ENCODE results near the gene NFE2.
A peak's percentile ranks its signal among the peaks of the same experiment; 100 is the strongest.
"Not testable (repeated sequence)": the region's sequence is repeated elsewhere in the genome, so short reads cannot be mapped to it uniquely, and the experiment has no call there.

NFE2 gene

GRCh38 chr12:54282949-54283593 lies 17.7 kb downstream of the NFE2 start:
- no peak for DNase-seq (ENCODE audit: low spot score)

DNA sequence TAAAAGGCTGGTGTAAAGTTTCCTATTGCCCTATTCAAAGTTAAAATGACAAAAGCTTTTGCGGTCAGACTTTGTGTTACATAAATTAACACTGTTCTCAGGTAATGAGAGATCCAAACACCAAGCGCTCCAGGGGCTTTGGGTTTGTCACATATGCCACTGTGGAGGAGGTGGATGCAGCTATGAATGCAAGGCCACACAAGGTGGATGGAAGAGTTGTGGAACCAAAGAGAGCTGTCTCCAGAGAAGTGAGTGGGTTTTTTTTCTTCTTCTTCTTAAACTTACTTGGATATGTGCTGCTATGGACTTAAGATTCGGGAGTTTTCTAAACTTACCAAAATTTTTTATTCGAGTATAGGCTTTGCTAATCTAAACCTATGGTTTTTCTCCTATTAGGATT lies 19.1 kb downstream of the NFE2 start:
- not testable (repeated sequence) for DNase-seq (ENCODE audit: low spot score)

- peak; percentile 58 for DNase-seq (ENCODE audit: low spot score)
Measured at GRCh38 chr12:54281261-54281638, 19.6 kb downstream of the NFE2 start.

GRCh38 chr12:54280468-54281260 lies 20.2 kb downstream of the NFE2 start, which contains the start of gene HNRNPA1:
Gene HNRNPA1, plus strand, starts transcription at chr12:54280726. Its CDS starts 82 bp downstream, at chr12:54280808.
- DNase-seq (ENCODE audit: low spot score): peak; percentile 99

DNA sequence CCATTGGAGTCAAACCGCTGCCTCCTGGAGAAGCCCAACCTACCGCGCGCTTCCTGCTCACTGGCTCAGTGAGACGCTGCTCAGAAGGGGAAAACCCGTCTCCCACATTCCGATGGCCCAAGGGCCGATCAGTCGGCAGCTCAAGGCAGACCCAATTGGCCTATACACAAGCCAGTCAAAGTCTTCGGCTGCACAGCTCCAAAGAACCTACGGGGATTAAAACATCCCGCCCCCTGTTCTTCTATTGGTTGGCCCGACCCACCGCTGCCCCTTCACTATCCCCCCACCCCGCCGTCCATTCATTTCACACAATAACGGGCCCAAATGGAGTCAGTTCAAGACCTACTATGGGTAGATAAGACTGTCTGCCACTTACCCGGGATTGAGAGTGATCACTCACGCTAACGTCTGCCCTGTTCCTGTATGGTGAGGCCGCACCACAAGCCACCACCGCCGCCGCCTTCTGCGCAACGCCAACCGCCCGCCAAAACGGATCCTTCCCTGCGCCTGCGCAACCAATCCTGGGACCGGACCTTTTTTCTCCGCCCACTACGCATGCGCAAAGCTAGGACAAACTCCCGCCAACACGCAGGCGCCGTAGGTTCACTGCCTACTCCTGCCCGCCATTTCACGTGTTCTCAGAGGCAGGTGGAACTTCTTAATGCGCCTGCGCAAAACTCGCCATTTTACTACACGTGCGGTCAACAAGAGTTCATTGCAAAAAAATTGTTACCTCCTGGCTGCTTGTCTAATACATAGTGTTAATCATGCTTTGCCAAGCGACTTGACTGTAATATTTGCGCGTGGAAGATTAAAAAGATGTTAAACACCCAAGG lies 21.0 kb downstream of the NFE2 start, which contains the start of gene CBX5:
Gene CBX5 (minus strand): TSS at position 491 of the 836 bp plus-strand sequence. CDS start 22,472 bp downstream, outside the sequence.
- DNase-seq (ENCODE audit: low spot score): peak; percentile 100

DNA sequence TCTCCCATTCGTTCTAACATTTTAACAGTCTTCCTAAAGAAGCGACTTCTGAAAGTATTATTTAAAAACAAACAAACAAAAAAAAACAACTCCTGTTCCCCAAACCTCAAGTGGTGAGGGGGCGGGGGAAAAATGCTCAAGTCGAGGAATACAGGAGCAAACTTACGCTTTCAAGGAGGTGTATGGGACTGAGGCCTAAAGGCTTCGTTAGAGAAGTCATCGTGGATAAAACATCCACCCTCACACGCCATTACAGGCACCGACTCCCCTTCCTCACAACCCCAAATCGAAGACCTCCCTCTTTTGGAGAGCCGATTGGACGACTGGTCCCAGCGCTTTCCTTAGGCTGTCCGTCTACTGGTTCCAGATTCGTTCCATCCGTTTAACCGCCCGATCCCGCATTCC lies 21.6 kb downstream of the NFE2 start:
- DNase-seq (ENCODE audit: low spot score): no peak

DNA sequence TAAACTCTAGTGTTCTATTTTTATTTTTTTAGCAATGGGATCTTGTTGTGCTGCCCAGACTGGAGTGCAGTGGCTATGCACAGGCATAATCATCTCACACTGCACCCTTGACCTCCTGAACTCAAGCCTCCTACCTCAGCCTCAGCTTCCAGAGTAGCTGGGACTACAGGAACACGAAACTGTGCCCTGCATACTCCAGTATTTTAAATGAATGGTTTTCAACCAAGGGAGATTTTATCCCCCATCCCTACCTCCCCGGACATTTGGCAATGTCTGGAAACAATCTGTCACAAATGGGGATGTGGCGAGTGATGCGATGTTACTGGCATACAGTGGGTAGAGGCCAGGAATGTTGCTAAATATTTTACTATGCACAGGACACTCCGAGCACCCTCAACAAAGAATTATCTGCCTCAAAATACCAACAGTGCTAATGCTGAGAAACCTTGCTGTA lies 23.0 kb downstream of the NFE2 start:
- DNase-seq (ENCODE audit: low spot score): no peak

- no peak for DNase-seq (ENCODE audit: low spot score)
Measured at GRCh38 chr12:54276368-54276767, 24.4 kb downstream of the NFE2 start.

DNA sequence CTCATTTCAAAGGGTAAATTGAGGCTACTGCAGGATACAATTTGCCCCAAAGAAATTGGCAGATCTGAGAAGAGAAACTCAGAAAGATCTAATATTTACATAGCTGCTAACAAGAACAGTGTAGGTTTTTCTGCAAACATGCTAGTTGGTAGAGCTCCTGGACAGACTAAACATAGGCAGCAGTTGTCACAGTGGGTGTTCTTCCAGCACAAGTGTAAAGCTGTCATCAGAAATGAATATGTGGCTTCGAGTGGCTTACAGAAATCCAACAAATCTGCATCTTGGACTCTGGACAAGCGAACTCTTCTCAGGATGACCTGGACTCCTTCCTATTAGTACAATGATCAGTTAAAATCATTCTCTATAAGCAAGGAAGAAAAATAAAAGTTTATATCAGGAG lies 26.8 kb downstream of the NFE2 start:
- no peak for DNase-seq (ENCODE audit: low spot score)

DNA sequence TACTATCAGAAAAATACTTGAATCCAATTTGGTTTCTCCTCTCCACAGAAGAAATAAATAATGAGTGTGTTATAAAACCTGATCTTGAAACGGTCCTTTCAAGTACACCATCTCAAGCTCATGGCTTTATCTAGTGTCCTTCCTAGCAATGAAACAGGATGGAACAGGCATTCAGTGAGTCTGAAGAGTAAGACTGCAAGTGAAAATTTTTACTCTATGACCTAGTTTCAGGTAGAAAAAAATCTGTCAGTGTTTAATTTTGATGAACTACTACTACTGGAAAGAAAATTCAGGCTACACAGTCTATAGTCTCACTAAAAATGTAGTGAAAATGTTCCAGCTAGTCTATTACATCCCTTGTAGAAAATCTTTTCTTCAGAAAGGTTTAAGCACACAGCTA lies 28.6 kb downstream of the NFE2 start:
- DNase-seq (ENCODE audit: low spot score): peak; percentile 63

DNA sequence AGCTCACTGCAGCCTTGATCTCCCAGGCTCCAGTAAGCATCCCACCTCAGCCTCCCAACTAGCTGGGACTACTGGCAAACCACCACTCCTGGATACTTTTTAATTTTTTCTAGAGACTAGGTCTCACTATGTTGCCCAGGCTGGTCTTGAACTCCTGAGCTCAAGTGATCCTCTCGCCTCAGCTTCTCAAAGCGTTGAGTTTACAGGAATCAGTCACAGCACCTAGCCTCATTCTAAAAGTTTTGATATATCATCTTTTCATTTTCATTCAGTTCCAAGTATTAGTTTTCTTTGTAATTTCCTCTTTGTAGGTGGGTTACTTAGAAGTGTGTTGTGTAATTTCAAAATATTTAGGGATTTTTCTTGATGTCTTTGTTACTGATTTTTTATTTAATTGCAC lies 30.5 kb downstream of the NFE2 start:
- no peak for DNase-seq (ENCODE audit: low spot score)

DNA sequence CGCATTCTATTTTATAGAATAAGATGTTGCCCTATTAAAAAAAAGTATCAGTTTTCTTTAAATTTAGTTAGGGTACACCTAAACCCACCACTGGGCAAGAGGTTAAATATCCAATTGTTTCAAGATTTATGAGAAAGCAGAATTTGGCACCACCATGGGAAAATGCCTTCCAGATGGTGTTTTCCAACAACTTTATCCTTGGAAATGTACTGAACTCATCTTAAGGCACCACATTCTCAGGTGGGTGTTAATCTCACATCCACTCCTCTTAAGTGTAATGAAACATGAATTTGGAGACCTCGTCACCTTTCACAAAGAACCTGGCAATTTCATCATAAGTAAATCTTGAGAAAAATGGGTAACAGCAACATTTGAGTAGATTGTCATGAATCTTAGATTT lies 34.0 kb downstream of the NFE2 start:
- DNase-seq (ENCODE audit: low spot score): no peak

- DNase-seq (ENCODE audit: low spot score): no peak
Measured at GRCh38 chr12:54265364-54265812, 35.4 kb downstream of the NFE2 start.

DNA sequence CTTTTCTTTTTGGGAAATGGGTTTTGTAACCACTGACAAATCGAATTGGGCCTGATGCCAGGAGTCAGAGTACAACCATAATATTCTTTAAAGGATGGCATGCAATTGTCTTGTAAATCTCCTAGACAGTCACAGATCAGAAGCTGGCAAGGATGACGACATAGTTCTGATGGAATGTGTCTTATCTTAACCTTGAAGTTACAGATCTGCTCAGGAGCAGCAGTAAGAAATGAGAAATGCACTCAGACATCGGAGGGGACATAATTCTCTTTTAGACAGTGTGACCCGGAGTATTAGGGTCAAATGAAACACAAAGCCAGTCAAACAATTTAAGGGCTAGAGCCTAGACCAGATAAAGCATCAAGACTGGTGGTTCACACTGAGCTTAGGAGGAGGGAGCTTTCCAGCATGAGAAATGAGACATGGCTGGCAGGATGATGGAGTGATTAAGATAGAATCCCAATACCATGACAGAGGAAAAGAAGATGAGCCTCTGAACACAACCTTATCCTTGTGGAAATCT lies 38.4 kb downstream of the NFE2 start:
- no peak for DNase-seq (ENCODE audit: low spot score)

GRCh38 chr12:54261815-54262402 lies 38.9 kb downstream of the NFE2 start:
- no peak for DNase-seq (ENCODE audit: low spot score)

- DNase-seq (ENCODE audit: low spot score): no peak
Measured at GRCh38 chr12:54259194-54260011, 41.4 kb downstream of the NFE2 start.

GRCh38 chr12:54258201-54258681 lies 42.6 kb downstream of the NFE2 start:
- no peak for DNase-seq (ENCODE audit: low spot score)

- DNase-seq (ENCODE audit: low spot score): no peak
Measured at GRCh38 chr12:54257332-54257731, 43.5 kb downstream of the NFE2 start.

GRCh38 chr12:54253240-54253639 lies 47.6 kb downstream of the NFE2 start:
- DNase-seq (ENCODE audit: low spot score): no peak

DNA sequence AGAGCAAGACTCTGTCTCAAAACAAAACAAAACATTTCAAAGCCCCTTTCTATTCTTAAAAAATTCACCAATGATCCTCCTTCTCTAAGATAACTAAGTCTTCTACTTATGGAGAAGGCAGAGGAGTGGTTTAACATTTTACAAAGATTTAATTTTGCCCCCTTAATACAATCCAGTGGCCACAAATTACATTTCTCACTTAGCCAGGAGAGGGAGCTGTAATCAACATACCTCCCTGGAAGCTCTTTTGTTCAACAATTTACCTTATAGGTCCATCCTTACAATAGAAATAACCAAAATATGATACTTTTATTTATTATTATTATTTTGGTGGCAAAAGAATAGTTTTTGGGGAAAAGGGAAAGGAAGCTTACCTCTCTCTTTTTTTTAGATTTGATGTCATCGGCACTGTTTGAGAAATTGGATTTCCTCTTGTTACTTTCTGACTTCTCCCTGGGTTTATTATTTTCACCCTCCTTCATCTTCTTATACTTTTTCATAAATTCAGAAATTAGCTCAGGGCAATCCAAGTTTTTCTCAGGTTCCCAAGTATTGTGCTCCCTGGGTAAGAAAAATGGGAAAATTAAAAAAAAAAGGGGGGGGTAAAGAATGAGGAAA lies 49.0 kb downstream of the NFE2 start:
- DNase-seq (ENCODE audit: low spot score): peak; percentile 38
